ENCODE results near the gene TRABD2B. TPM values are rescaled to one million over a fixed set of nuclear protein-coding genes. Genes with fewer than 3 reads are reported as not detected.

Gene TRABD2B
- total RNA-seq = not detected in 2 replicates

DNA sequence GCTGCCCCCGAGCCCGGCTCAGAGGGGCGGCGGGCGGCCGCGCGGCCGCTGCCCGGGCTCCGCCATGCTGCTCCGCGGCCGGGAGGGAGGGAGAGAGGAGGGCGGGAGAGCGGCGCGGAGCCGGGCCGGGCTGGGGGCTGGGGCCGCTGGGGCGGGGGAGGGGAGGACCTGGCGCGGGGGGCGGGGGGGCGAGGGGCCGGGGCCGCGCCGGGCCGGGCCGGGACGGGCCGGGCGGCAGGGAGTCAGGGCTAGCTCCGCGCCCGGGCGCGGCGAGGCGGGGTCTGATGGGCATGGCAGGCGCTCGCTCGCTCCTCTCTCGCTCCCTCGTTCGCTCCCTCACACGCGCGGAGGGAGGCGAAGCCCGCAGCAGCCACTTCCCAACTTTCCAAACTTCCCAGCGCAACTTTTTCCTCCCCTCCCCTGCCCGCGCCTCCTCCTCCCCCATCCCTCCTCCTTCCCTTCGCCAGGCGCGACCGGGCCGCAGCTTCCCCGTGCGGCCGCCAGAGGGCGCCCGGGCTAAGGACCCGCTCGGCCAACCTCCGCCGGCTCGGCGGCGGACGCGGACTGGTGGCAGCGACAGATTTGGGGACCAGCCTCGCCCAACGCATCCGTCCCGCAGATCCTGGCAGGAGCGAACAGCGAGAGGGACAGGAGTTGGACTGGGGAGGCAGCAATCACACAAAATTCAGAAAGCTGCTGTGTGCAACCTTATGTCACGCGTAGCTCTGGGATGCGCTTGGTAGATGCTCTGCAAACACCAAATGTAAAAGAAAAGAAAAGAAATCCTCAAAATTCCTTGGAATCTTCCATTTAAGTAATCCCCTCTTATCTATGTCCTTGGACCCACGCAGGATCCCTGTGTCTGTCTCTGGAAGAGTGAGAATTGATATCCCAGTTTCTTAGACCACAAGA, at the start of gene TRABD2B:
Gene TRABD2B, minus strand, starts transcription at position 97 of the 912 bp plus-strand sequence.

Other genes starting within 250 kb of the TRABD2B start
- gene SLC5A9, start 225.3 kb upstream of the TRABD2B start, total RNA-seq = not detected in 2 replicates

All from placental epithelial cell (primary cell).